Gastroesophageal sphincter (tissue), 4 donors: ENCODE results near the gene LGMN. TPM values are rescaled to one million over a fixed set of nuclear protein-coding genes. Genes with fewer than 3 reads are reported as not detected.

Experiments
- ATAC-seq: fragments of 150-250 bp; one replicate; pipeline ENCODE4 v1.9.1; 2016; ENCODE audit warnings: mild to moderate bottlenecking, moderate library complexity
- H3K27ac ChIP-seq, 4 donors: fragments of 200-600 bp; sonication (generic) in 3 of 4; 1 replicate in 3 of 4; 2 replicates in 1 of 4; pipeline ENCODE4 v1.5.1; 2016 to 2019
- H3K27me3 ChIP-seq: fragments of 200-600 bp; sonication (generic); one replicate; pipeline ENCODE4 v1.5.1; 2019
- H3K36me3 ChIP-seq, 2 donors: fragments of 200-600 bp; sonication (generic); one replicate each; pipeline ENCODE4 v1.5.1; 2019; ENCODE audit warnings: control low read depth in 1 of 2
- H3K4me1 ChIP-seq, 3 donors: fragments of 200-600 bp; sonication (generic); 1 replicate in 2 of 3; 2 replicates in 1 of 3; pipeline ENCODE4 v1.5.1; 2016 to 2019; ENCODE audit warnings: control low read depth in 2 of 3
- H3K4me3 ChIP-seq, 2 donors: fragments of 200-600 bp; sonication (generic); one replicate each; pipeline ENCODE4 v1.5.1; 2019; ENCODE audit warnings: mild to moderate bottlenecking in 1 of 2, moderate library complexity in 1 of 2
- H3K9me3 ChIP-seq, 3 donors: fragments of 200-600 bp; sonication (generic); one replicate each; pipeline ENCODE4 v1.5.1; 2017 to 2019; ENCODE audit warnings: control low read depth in 2 of 3
- EP300 ChIP-seq: sonication (generic); formaldehyde crosslinking; IDR thresholded peaks from one replicate; pipeline ENCODE4 v1.6.1; 2017; ENCODE audit warnings: antibody characterized with exemption, mild to moderate bottlenecking
- POLR2A ChIP-seq, 2 donors: fragments of 450-650 bp; IDR thresholded peaks; one replicate each; pipeline ENCODE4 v1.6.1; 2017; ENCODE audit warnings: antibody characterized with exemption in 2 of 2, mild to moderate bottlenecking in 2 of 2, moderate library complexity in 1 of 2
- POLR2AphosphoS5 ChIP-seq: sonication (generic); formaldehyde crosslinking; IDR thresholded peaks from one replicate; pipeline ENCODE4 v1.6.1; 2017; ENCODE audit warnings: antibody characterized with exemption
- WGBS, 2 donors: methylation state at CpG; one replicate each; pipeline ENCODE4 v1.1.5; 2018; ENCODE audit warnings: low coverage in 1 of 2; 5-methylcytosine and 5-hydroxymethylcytosine counted together
- total RNA-seq, 4 donors: library from RNA; depleted of rRNA; stranded (reverse); fragments of >200 nt; gene quantifications; one replicate each; pipeline ENCODE4 v1.1.0, GENCODE V29; 2016
- TF ChIP-seq, protein P1 (sequence below), 4 experiments: fragments of 200-600 bp in 2 of 4; fragments of 450-650 bp in 2 of 4; sonication (generic) in 1 of 4; IDR thresholded peaks; one replicate each; pipeline ENCODE4 v1.5.1; 2017 to 2019; ENCODE audit warnings: antibody characterized with exemption in 4 of 4, mild to moderate bottlenecking in 2 of 4, moderate library complexity in 2 of 4

The LGMN gene
- total RNA-seq, 4 donors from 2014 or later, result 38.1 to 132 (median 91.6) TPM

DNA sequence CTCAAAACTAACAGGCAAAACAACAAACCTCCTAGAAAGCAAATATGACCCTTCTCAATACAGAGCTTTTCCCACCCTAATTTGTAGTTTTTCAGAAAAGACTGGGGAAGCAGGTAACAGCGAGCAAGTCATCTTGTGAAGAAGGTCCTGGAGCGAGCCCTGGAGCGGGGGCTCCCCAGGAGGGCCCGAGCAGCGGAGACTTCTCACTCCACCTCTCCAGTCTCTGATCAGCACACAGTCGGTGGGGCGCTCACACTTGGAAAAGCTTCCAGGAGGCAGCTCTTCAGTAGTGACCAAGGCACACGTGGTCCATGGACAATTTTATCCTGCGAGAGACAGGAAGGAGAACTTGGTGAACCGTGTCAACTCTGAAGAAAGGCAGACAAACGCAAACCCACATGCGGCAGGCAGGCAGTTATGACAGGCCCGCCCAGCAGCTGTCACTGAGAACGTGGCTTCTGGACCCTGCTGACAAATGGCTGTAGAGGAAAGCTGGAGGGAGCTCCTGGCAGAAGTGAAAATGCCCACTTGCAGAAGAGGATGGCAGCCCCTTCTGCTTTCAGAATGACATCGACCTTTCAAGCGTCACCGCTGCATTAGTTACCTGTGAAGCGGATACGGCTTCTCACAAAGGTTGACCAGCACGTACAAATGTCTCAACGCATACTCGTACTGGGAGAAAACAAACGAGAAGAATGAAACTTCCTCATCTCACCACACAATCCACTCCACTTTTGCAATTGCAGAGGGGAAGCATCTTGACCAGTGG, 44.2 kb downstream of the LGMN start:
- Histone ChIP-seq H3K9me3 (no peaks in the 10 kb centered on the region), H3K27me3 (no peaks in the 10 kb centered on the region), H3K36me3 (peaks cover 0 to 65% of the 10 kb centered on the region in 2 donors), H3K4me3 (no peak overlapping the region), H3K4me1 (no peaks in the 10 kb centered on the region), H3K27ac (peak overlapping the region in 1 of 4 donors; percentile 45)
- 73 to 93% methylated on average over 10 to 12 of the region's 23 CpGs for WGBS, 2 donors
- TF ChIP-seq POLR2A (IDR thresholded peaks at IDR 0.05), result no peak
- TF ChIP-seq, protein P1, sequence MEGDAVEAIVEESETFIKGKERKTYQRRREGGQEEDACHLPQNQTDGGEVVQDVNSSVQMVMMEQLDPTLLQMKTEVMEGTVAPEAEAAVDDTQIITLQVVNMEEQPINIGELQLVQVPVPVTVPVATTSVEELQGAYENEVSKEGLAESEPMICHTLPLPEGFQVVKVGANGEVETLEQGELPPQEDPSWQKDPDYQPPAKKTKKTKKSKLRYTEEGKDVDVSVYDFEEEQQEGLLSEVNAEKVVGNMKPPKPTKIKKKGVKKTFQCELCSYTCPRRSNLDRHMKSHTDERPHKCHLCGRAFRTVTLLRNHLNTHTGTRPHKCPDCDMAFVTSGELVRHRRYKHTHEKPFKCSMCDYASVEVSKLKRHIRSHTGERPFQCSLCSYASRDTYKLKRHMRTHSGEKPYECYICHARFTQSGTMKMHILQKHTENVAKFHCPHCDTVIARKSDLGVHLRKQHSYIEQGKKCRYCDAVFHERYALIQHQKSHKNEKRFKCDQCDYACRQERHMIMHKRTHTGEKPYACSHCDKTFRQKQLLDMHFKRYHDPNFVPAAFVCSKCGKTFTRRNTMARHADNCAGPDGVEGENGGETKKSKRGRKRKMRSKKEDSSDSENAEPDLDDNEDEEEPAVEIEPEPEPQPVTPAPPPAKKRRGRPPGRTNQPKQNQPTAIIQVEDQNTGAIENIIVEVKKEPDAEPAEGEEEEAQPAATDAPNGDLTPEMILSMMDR (IDR thresholded peaks at IDR 0.05), result no peak
- TF ChIP-seq EP300, result no peak
- TF ChIP-seq POLR2AphosphoS5, result no peak
- ATAC-seq, result peak; percentile 56

DNA sequence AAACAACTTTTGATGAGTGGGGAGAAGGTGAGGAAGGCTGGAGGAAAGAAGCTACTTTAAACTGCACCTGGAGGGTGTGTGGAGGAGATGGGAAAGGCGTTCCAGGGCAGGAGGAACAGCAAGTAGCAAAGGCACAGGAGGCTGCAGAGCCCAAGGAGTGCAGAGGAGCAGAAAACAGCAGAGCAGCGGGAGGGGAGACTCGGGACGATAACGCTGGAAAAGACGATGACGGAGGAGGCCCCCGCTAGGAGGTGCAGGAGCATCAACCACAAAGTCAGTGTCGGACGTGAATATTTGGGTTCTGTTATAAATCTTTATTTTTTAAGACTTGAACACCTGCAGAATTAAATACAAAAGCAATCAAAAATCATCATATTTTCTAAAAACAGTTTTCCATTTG, 44.9 kb downstream of the LGMN start:
- WGBS, 2 donors, result 87 to 100% methylated on average over 7 to 10 of the region's 10 CpGs
- H3K4me3 ChIP-seq, result no peak overlapping the region
- no peak overlapping the region for H3K27ac ChIP-seq
- peaks cover 3% of the 10 kb centered on the region for H3K27me3 ChIP-seq
- H3K36me3 ChIP-seq, result peaks cover 0 to 61% of the 10 kb centered on the region in 2 donors
- H3K9me3 ChIP-seq, result no peaks in the 10 kb centered on the region
- TF ChIP-seq EP300, result no peak
- no peak for TF ChIP-seq POLR2A (IDR thresholded peaks at IDR 0.05)
- TF ChIP-seq, protein P1 (IDR thresholded peaks at IDR 0.05), result no peak
- H3K4me1 ChIP-seq, result no peaks in the 10 kb centered on the region
- ATAC-seq, result no peak

DNA sequence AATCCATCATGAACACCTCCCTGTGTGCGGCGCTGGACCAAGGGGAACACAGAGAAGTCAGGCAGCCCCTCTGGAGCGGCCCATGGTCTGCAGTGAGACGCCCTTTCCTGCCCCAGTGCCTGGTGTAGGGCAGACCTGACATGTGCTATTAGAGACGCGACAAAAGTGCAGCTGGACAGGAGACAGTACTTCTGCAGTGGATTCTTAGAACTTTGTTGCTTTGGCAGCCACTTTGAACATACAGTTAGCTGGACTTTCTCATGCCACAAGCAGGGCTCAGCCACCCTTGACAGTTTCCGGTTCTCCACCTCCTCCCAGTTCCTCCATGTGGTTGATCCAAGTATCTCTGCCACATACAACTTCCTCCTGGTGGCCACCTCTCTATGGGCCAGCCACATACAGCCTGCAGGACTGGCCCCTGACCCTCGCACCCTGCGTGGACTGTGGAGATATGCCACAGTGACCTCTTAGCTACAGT, 45.9 kb downstream of the LGMN start:
- peak; percentile 52 for ATAC-seq
- no peak overlapping the region for H3K4me3 ChIP-seq
- no peak overlapping the region for H3K27ac ChIP-seq
- H3K36me3 ChIP-seq, result peaks cover 0 to 51% of the 10 kb centered on the region in 2 donors
- TF ChIP-seq EP300 (no peak), POLR2AphosphoS5 (no peak), POLR2A (IDR thresholded peaks at IDR 0.05) (no peak)
- TF ChIP-seq, protein P1 (IDR thresholded peaks at IDR 0.05), result no peak
- peaks cover 4% of the 10 kb centered on the region for H3K27me3 ChIP-seq
- no peaks in the 10 kb centered on the region for H3K4me1 ChIP-seq
- H3K9me3 ChIP-seq, result no peaks in the 10 kb centered on the region
- WGBS, 2 donors, result 89 to 100% methylated on average over 2 to 6 of the region's 9 CpGs

DNA sequence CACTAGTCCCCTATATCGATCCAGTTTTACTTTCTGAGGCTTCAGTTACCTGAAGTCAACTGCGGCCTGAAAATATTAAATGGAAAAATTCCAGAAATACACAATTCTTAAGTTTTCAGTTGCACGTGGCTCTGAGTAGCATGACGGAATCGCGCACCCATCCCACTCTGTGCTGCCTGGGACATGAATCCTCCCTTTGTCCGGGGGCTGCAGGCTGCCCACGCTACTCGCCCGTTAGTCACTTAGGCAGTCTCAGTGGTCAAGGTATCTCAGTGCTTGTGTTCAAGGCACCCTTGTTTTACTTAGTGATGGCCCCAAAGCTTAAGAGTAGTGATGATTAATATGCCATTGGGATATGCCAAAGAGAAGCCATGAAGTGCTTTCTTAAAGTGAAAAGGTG, 46.6 kb downstream of the LGMN start:
- Histone ChIP-seq H3K27me3 (peaks cover 4% of the 10 kb centered on the region), H3K4me3 (no peak overlapping the region), H3K9me3 (no peaks in the 10 kb centered on the region), H3K27ac (no peak overlapping the region), H3K4me1 (no peaks in the 10 kb centered on the region), H3K36me3 (peaks cover 0 to 45% of the 10 kb centered on the region in 2 donors)
- 93 to 100% methylated on average over 2 to 6 of the region's 10 CpGs for WGBS, 2 donors
- ATAC-seq, result no peak
- TF ChIP-seq EP300, result no peak
- no peak for TF ChIP-seq POLR2A (IDR thresholded peaks at IDR 0.05)
- TF ChIP-seq, protein P1 (IDR thresholded peaks at IDR 0.05), result no peak
- TF ChIP-seq POLR2AphosphoS5, result no peak

DNA sequence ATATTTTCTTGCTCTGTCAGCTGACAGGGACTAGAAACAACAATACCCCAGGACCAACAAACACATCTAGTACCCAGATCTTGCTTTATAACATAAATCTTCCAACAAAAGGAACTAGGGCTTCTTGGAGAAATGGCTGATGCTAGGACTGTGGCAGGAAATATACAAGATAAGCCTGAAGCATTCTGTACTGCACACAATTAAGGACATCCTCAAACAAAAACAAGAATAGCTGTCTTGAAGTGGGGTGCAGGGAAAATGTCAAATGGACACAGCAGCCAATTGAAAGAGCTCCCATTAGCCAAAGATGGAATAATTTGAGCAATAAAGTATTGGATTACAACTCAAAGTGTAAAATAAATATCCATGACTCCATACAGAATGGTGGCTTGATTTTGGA, 50.0 kb downstream of the LGMN start:
- Histone ChIP-seq H3K27ac (no peak overlapping the region), H3K27me3 (peaks cover 4% of the 10 kb centered on the region), H3K36me3 (peaks cover 0 to 10% of the 10 kb centered on the region in 2 donors), H3K4me3 (no peak overlapping the region), H3K4me1 (peaks cover 0 to under 1% (median 0%) of the 10 kb centered on the region in 3 donors), H3K9me3 (no peaks in the 10 kb centered on the region)
- no peak for ATAC-seq
- TF ChIP-seq POLR2A (IDR thresholded peaks at IDR 0.05) (no peak), POLR2AphosphoS5 (no peak), EP300 (no peak)
- TF ChIP-seq, protein P1 (IDR thresholded peaks at IDR 0.05), result no peak
